GM12878 (cell line): ENCODE measurements around the gene TUB. TPM values are rescaled to one million over a fixed set of nuclear protein-coding genes. Genes with fewer than 3 reads are reported as not detected.

ENCODE experiments used
- ATAC-seq: fragments of 200-7000 bp; cut with Tn5 transposase; 3 replicates; pipeline ENCODE4 v1.9.1; 2020; ENCODE audit warnings: mild to moderate bottlenecking, moderate library complexity
- BruUV-seq: library from RNA; stranded (reverse); fragments of 400-500 nt; replicated peaks from 2 replicates; lab custom pipeline; 2021; lab: Mats Ljungman, UMichigan
- CTCF ChIA-PET: fragments of 300-600 bp; sonication (Branson Sonifier 250); formaldehyde crosslinking; extraction: SDS; loops from one replicate; lab custom pipeline; 2021; ENCODE audit warnings: inconsistent platforms; lab: Yijun Ruan, JAX
- POLR2A ChIA-PET: fragments of 350-600 bp; formaldehyde crosslinking; extraction: SDS; loops from one replicate; lab custom pipeline; 2021; ENCODE audit warnings: inconsistent platforms; lab: Charles Lee
- RAD21 ChIA-PET: fragments of 300-600 bp; sonication (Branson Sonifier 250); formaldehyde crosslinking; loops from one replicate; lab custom pipeline; 2023; ENCODE audit warnings: antibody characterized with exemption; ENCODE audit not compliant: unreplicated experiment; lab: Charles Lee
- SMC1A ChIA-PET: fragments of 300-600 bp; sonication (Branson Sonifier 250); formaldehyde crosslinking; loops from one replicate; lab custom pipeline; 2023; ENCODE audit not compliant: unreplicated experiment, uncharacterized antibody; lab: Charles Lee
- DNase-seq: peaks from one replicate; pipeline ENCODE4 v3.0.0-alpha.2; 2011; ENCODE audit warnings: low read depth, low spot score
- FAIRE-seq: peaks from 3 replicates; lab custom pipeline; 2011; peaks lifted over from hg19 to GRCh38; lab: Jason Lieb, UNC
- H2AFZ ChIP-seq: 2 replicates; pipeline ENCODE4 v1.6.0; 2011; ENCODE audit warnings: low read depth, low read length, control low read depth; ENCODE audit not compliant: control insufficient read depth
- H3K27ac ChIP-seq: 2 replicates; pipeline ENCODE4 v1.5.1; 2011; ENCODE audit warnings: control low read depth; ENCODE audit not compliant: control insufficient read depth, insufficient read depth
- H3K27me3 ChIP-seq, 2 experiments: replicated peaks in 1 of 2; 2 replicates each; pipeline versions ENCODE4 v1.6.0 to v1.6.1; 2011; ENCODE audit warnings: low read length in 1 of 2; ENCODE audit not compliant: control insufficient read depth in 2 of 2, insufficient read depth in 2 of 2
- H3K36me3 ChIP-seq, 2 experiments: 2 replicates each; pipeline ENCODE4 v1.5.1; 2011; ENCODE audit warnings: low read length in 1 of 2; ENCODE audit not compliant: control insufficient read depth in 2 of 2, insufficient read depth in 2 of 2
- H3K4me1 ChIP-seq: 2 replicates; pipeline ENCODE4 v1.6.1; 2011; ENCODE audit warnings: mild to moderate bottlenecking, low read length, moderate library complexity, mixed read lengths; ENCODE audit not compliant: control insufficient read depth, insufficient read depth
- H3K4me2 ChIP-seq: 2 replicates; pipeline ENCODE4 v1.6.0; 2011; ENCODE audit warnings: control low read depth; ENCODE audit not compliant: control insufficient read depth, insufficient read depth
- H3K4me3 ChIP-seq: fragments of 200-600 bp; sonication (generic); 2 replicates; pipeline ENCODE4 v1.5.1; 2016
- H3K79me2 ChIP-seq: 2 replicates; pipeline ENCODE4 v1.6.0; 2011; ENCODE audit warnings: low read length; ENCODE audit not compliant: control insufficient read depth, insufficient read depth
- H3K9ac ChIP-seq: 2 replicates; pipeline ENCODE4 v1.8.0; 2011; ENCODE audit warnings: low read length, control low read depth, mixed read lengths; ENCODE audit not compliant: control insufficient read depth, insufficient read depth
- H3K9me3 ChIP-seq: replicated peaks from 3 replicates; pipeline ENCODE4 v1.5.1; 2011; ENCODE audit warnings: mild to moderate bottlenecking, low read length; ENCODE audit not compliant: control insufficient read depth, insufficient read depth
- H4K20me1 ChIP-seq: 2 replicates; pipeline ENCODE4 v1.6.0; 2011; ENCODE audit not compliant: control insufficient read depth, insufficient read depth
- BCL3 ChIP-seq: IDR thresholded peaks from 2 replicates; pipeline ENCODE4 v1.6.1; 2011; ENCODE audit warnings: borderline replicate concordance, low read depth, mild to moderate bottlenecking, moderate library complexity, low read length; ENCODE audit not compliant: insufficient read depth, poor library complexity, severe bottlenecking
- BRCA1 ChIP-seq: IDR thresholded peaks from 2 replicates; pipeline ENCODE4 v1.6.1; 2011; ENCODE audit warnings: low read depth, low read length, improper control_type of control experiment
- CBX3 ChIP-seq: fragments of 200-600 bp; sonication (generic); IDR thresholded peaks from 2 replicates; pipeline ENCODE4 v1.6.1; 2016; ENCODE audit warnings: low read depth, borderline replicate concordance
- CHD1 ChIP-seq: IDR thresholded peaks from 2 replicates; pipeline ENCODE4 v1.6.1; 2012; ENCODE audit warnings: low read depth, low read length, improper control_type of control experiment
- CREM ChIP-seq: IDR thresholded peaks from 2 replicates; pipeline ENCODE4 v1.6.1; 2014; ENCODE audit warnings: antibody characterized with exemption, low read depth
- E2F4 ChIP-seq: IDR thresholded peaks from 2 replicates; pipeline ENCODE4 v1.6.1; 2012; ENCODE audit warnings: low read depth, low read length, improper control_type of control experiment
- ESRRA ChIP-seq: IDR thresholded peaks from 2 replicates; pipeline ENCODE4 v1.6.1; 2012; ENCODE audit warnings: mild to moderate bottlenecking, low read length, improper control_type of control experiment
- HDGF ChIP-seq: fragments of 450-650 bp; IDR thresholded peaks from 2 replicates; pipeline ENCODE4 v1.6.1; 2016; ENCODE audit warnings: antibody characterized with exemption
- NR2C2 ChIP-seq: IDR thresholded peaks from 2 replicates; pipeline ENCODE4 v1.6.1; 2011; ENCODE audit warnings: borderline replicate concordance, low read depth; ENCODE audit not compliant: control insufficient read depth, insufficient read length
- REST ChIP-seq: IDR thresholded peaks from 2 replicates; pipeline ENCODE4 v1.6.1; 2012; ENCODE audit warnings: mild to moderate bottlenecking, low read depth, low read length
- SREBF2 ChIP-seq: IDR thresholded peaks from 2 replicates; pipeline ENCODE4 v1.6.1; 2012; ENCODE audit warnings: mild to moderate bottlenecking, low read length
- ZNF592 ChIP-seq: fragments of 450-650 bp; IDR thresholded peaks from 2 replicates; pipeline ENCODE4 v1.6.1; 2017; ENCODE audit warnings: mild to moderate bottlenecking, moderate library complexity
- WGBS: methylation state at CpG from one replicate; pipeline ENCODE4 v1.1.6; 2016; ENCODE audit warnings: low lambda C conversion rate; ENCODE audit not compliant: insufficient replicate concordance, insufficient coverage; ENCODE audit errors: missing lambda C conversion rate; 5-methylcytosine and 5-hydroxymethylcytosine counted together
- in situ Hi-C: fragments of 300-500 bp; cut with MboI; formaldehyde crosslinking; loops from 9 replicates; pipeline ENCODE4 v1.14.3; 2018; ENCODE audit warnings: mixed read lengths
- intact Hi-C: fragments of 100-400 bp; cut with micrococcal nuclease; formaldehyde crosslinking; loops from one replicate; pipeline ENCODE4 v1.14.2; 2022; ENCODE audit not compliant: unreplicated experiment
- polyA plus RNA-seq, 11 experiments: library from polyadenylated mRNA; depleted of rRNA in 4 of 11; unstranded in 6 of 11; stranded (reverse) in 5 of 11; fragments of >200 nt; fragmentation: Nextera tagmentation in 4 of 11; fragmentation: Illumina TruSeq in 1 of 11; extraction: Ambion mirVana in 4 of 11; extraction: Trizol in 1 of 11; gene quantifications; 1 replicate in 1 of 11; 2 replicates in 10 of 11; pipeline versions ENCODE4 v1.2.1 to v1.2.3, GENCODE V29; 2011 to 2016; ENCODE audit warnings: inconsistent platforms in 2 of 11, missing spikeins in 2 of 11, low read depth in 1 of 11
- total RNA-seq, 4 experiments: library from RNA; depleted of rRNA in 3 of 4; stranded (reverse); fragments of >200 nt in 3 of 4; fragmentation: Illumina TruSeq in 1 of 4; extraction: Trizol in 1 of 4; gene quantifications; 2 replicates each; pipeline versions ENCODE4 v1.2.1 to v1.2.3, GENCODE V29; 2013 to 2021

TUB gene
- total and polyA plus RNA-seq, 10 of the 15 experiments (the other 5 are each of a cell fraction or from before 2014, with no cell fraction given): 0.01 to 0.06 (median 0.03) TPM; not detected in 6

GRCh38 chr11:8071616-8072581 is 9.1 kb upstream of the TUB start:
- intact Hi-C loops: no loop called here
- CTCF ChIA-PET: interaction anchor here (0.6 to 3.1 kb wide), 7 partner anchors 8 to 179 kb away, joined by 3 to 14 read pairs (median 4); no protein-coding TSS in a partner anchor
- ATAC-seq: no peak
- Histone ChIP-seq H3K4me2 (no peak overlapping the region), H2AFZ (no peak overlapping the region), H3K27me3 (peaks cover 0 to 7% of the 10 kb centered on the region in 2 experiments; a peak in 1 of 4 replicates), H4K20me1 (no peaks in the 10 kb centered on the region), H3K27ac (no peak overlapping the region), H3K9me3 (no peaks in the 10 kb centered on the region), H3K4me1 (no peaks in the 10 kb centered on the region), H3K79me2 (no peaks in the 10 kb centered on the region), H3K36me3 (no peaks in the 10 kb centered on the region), H3K9ac (no peak overlapping the region), H3K4me3 (no peak overlapping the region)
- SMC1A ChIA-PET: interaction anchor here (1.1 to 1.5 kb wide), 2 partner anchors 27 to 39 kb away, joined by 3 to 4 read pairs; no protein-coding TSS in a partner anchor
- 39% methylated on average over 18 of the region's 18 CpGs for WGBS
- no peak for DNase-seq
- in situ Hi-C loops: no loop called here
- no peak for FAIRE-seq
- POLR2A ChIA-PET: no interaction called here
- BruUV-seq: no TSS peak
- RAD21 ChIA-PET: interaction anchor here (1.2 kb wide), 1 partner anchor 39 kb away, joined by 5 read pairs; no protein-coding TSS in a partner anchor
- no peak for TF ChIP-seq CREM
- no peak for TF ChIP-seq ZNF592
- TF ChIP-seq BRCA1: no peak
- TF ChIP-seq CHD1: no peak
- no peak for TF ChIP-seq REST
- no peak for TF ChIP-seq BCL3
- no peak for TF ChIP-seq E2F4
- no peak for TF ChIP-seq HDGF
- no peak for TF ChIP-seq NR2C2
- TF ChIP-seq ESRRA: no peak
- TF ChIP-seq SREBF2: no peak
- no peak for TF ChIP-seq CBX3
